Neural progenitor cell (in vitro differentiated cells): ENCODE measurements around the gene CCDC61. TPM values are rescaled to one million over a fixed set of nuclear protein-coding genes. Genes with fewer than 3 reads are reported as not detected.

Experiments
- DNase-seq: peaks from one replicate; pipeline ENCODE4 v3.0.0-alpha.2; 2016; ENCODE audit warnings: low spot score
- H2AFZ ChIP-seq: fragments of 200-600 bp; sonication (generic); replicated peaks from 2 replicates; pipeline ENCODE4 v1.6.1; 2016; ENCODE audit warnings: antibody characterized with exemption
- H3F3A ChIP-seq: fragments of 200-600 bp; sonication (generic); 2 replicates; pipeline ENCODE4 v1.6.1; 2016; ENCODE audit warnings: antibody characterized with exemption, low read depth
- H3K27ac ChIP-seq: fragments of 200-600 bp; sonication (generic); 2 replicates; pipeline ENCODE4 v1.5.1; 2016; ENCODE audit warnings: mild to moderate bottlenecking
- H3K27me3 ChIP-seq: fragments of 200-600 bp; sonication (generic); 2 replicates; pipeline ENCODE4 v1.6.1; 2016; ENCODE audit warnings: mild to moderate bottlenecking, moderate library complexity
- H3K36me3 ChIP-seq: fragments of 200-600 bp; sonication (generic); 2 replicates; pipeline ENCODE4 v1.5.1; 2016
- H3K4me1 ChIP-seq: fragments of 200-600 bp; sonication (generic); 2 replicates; pipeline ENCODE4 v1.6.1; 2016; ENCODE audit warnings: mixed run types
- H3K4me2 ChIP-seq: fragments of 200-600 bp; sonication (generic); 2 replicates; pipeline ENCODE4 v1.6.1; 2016
- H3K4me3 ChIP-seq: fragments of 200-600 bp; sonication (generic); 2 replicates; pipeline ENCODE4 v1.5.1; 2016
- H3K79me2 ChIP-seq: fragments of 200-600 bp; sonication (generic); 2 replicates; pipeline ENCODE4 v1.6.1; 2016; ENCODE audit warnings: low read depth
- H3K9ac ChIP-seq: fragments of 200-600 bp; sonication (generic); 2 replicates; pipeline ENCODE4 v1.6.1; 2016
- H3K9me3 ChIP-seq: fragments of 200-600 bp; sonication (generic); 2 replicates; pipeline ENCODE4 v1.5.1; 2016; ENCODE audit warnings: low read depth
- H4K20me1 ChIP-seq: fragments of 200-600 bp; sonication (generic); 2 replicates; pipeline ENCODE4 v1.6.1; 2016; ENCODE audit warnings: low read depth
- H3K27ac Mint-ChIP-seq: 3 replicates; pipeline ENCODE4 v1.8.0; 2021; ENCODE audit warnings: mixed read lengths
- H3K27me3 Mint-ChIP-seq: 2 replicates; pipeline ENCODE4 v1.8.0; 2022; ENCODE audit warnings: low read depth, mild to moderate bottlenecking, inconsistent platforms, moderate library complexity, mixed read lengths; ENCODE audit not compliant: insufficient read depth
- H3K36me3 Mint-ChIP-seq: 3 replicates; pipeline ENCODE4 v1.8.0; 2021; ENCODE audit warnings: mixed read lengths
- H3K4me1 Mint-ChIP-seq: 3 replicates; pipeline ENCODE4 v1.8.0; 2021; ENCODE audit warnings: mixed read lengths
- H3K4me3 Mint-ChIP-seq: 3 replicates; pipeline ENCODE4 v1.8.0; 2021; ENCODE audit warnings: mild to moderate bottlenecking, moderate library complexity, mixed read lengths
- H3K9me3 Mint-ChIP-seq: 3 replicates; pipeline ENCODE4 v1.8.0; 2020; ENCODE audit warnings: mixed read lengths
- CTCF ChIP-seq: fragments of 200-600 bp; sonication (generic); IDR thresholded peaks from 2 replicates; pipeline ENCODE4 v1.5.1; 2017; ENCODE audit warnings: antibody characterized with exemption, mild to moderate bottlenecking
- EZH2 ChIP-seq: fragments of 200-600 bp; sonication (generic); IDR thresholded peaks from 2 replicates; pipeline ENCODE4 v1.6.1; 2017; ENCODE audit warnings: antibody characterized with exemption, mild to moderate bottlenecking, moderate library complexity
- EZH2phosphoT487 ChIP-seq: fragments of 200-600 bp; sonication (generic); IDR thresholded peaks from 2 replicates; pipeline ENCODE4 v1.6.1; 2017; ENCODE audit warnings: antibody characterized with exemption
- microRNA counts: library from miRNA; unstranded; fragments of <30 nt; microRNA quantifications from one replicate; lab custom pipeline; 2016
- microRNA-seq: library from miRNA; unstranded; fragments of <30 nt; microRNA quantifications from one replicate; pipeline ENCODE4, GENCODE V29; 2016
- small RNA-seq: library from RNA; depleted of rRNA; stranded (forward); fragments of <200 nt; gene quantifications from one replicate; pipeline ENCODE3, GENCODE V24; 2015
- total RNA-seq: library from RNA; depleted of rRNA; stranded (reverse); fragments of >200 nt; gene quantifications from 2 replicates; pipeline ENCODE4 v1.2.3, GENCODE V29; 2015; ENCODE audit warnings: low replicate concordance

The CCDC61 gene
- total RNA-seq, 1 donor from 2014 or later, result 5.7 TPM

GRCh38 chr19:46066471-46066870 lies 71.2 kb downstream of the CCDC61 start:
- Histone ChIP-seq H2AFZ (no peak overlapping the region), H3K4me1 (no peaks in the 10 kb centered on the region), H3K36me3 (no peaks in the 10 kb centered on the region), H3K27me3 (peaks cover 5% of the 10 kb centered on the region), H3K27ac (no peak overlapping the region), H3K9ac (no peak overlapping the region), H3F3A (no peaks in the 10 kb centered on the region), H3K4me2 (no peak overlapping the region), H3K4me3 (no peak overlapping the region), H4K20me1 (no peaks in the 10 kb centered on the region), H3K79me2 (no peaks in the 10 kb centered on the region), H3K9me3 (peaks cover 4% of the 10 kb centered on the region)
- Mint-ChIP-seq H3K4me1 (peaks cover 7% of the 10 kb centered on the region), H3K4me3 (no peak overlapping the region), H3K27me3 (peaks cover 9% of the 10 kb centered on the region), H3K27ac (no peak overlapping the region), H3K36me3 (no peaks in the 10 kb centered on the region), H3K9me3 (peaks cover 6% of the 10 kb centered on the region)
- TF ChIP-seq CTCF, result no peak
- no peak for TF ChIP-seq EZH2
- TF ChIP-seq EZH2phosphoT487, result no peak
- no peak for DNase-seq

- H3K4me2 ChIP-seq, result no peak overlapping the region
- Mint-ChIP-seq H3K27me3 (peaks cover 9% of the 10 kb centered on the region), H3K27ac (no peak overlapping the region)
Measured at GRCh38 chr19:46067691-46068090, 72.4 kb downstream of the CCDC61 start.

More at GRCh38 chr19:46067691-46068090, 72.4 kb downstream of the CCDC61 start:
- Histone ChIP-seq H3K4me3 (no peak overlapping the region), H3K36me3 (no peaks in the 10 kb centered on the region), H3K4me1 (no peaks in the 10 kb centered on the region), H3K27me3 (peaks cover 17% of the 10 kb centered on the region), H3K27ac (no peak overlapping the region), H3F3A (no peaks in the 10 kb centered on the region), H3K79me2 (no peaks in the 10 kb centered on the region), H4K20me1 (no peaks in the 10 kb centered on the region), H3K9me3 (no peaks in the 10 kb centered on the region), H3K9ac (no peak overlapping the region), H2AFZ (no peak overlapping the region)
- Mint-ChIP-seq H3K9me3 (no peaks in the 10 kb centered on the region), H3K4me3 (no peak overlapping the region), H3K36me3 (no peaks in the 10 kb centered on the region), H3K4me1 (peaks cover 7% of the 10 kb centered on the region)
- no peak for TF ChIP-seq EZH2phosphoT487
- no peak for TF ChIP-seq EZH2
- TF ChIP-seq CTCF, result no peak
- DNase-seq, result no peak

MicroRNA genes within 50 kb of the gene (microRNA counts, 767-probe panel; counts per million panel counts)
- 460 counts per million, percentile 90 among the panel's probes with 10 or more counts for microRNA hsa-miR-769-3p (lab: Ali Mortazavi, UCI)
- microRNA hsa-miR-769-5p (lab: Ali Mortazavi, UCI), result 460 counts per million, percentile 90 among the panel's probes with 10 or more counts

Small RNAs within 50 kb of the gene (microRNA-seq; reads per million reads assigned to microRNA genes)
- gene MIR769, result 117 reads per million, percentile 78 among the genes with 10 or more reads in this experiment

Small RNAs within 50 kb of the gene (small RNA-seq; reads per million reads assigned to genes)
- 29.4 reads per million, percentile 97 among the genes with 10 or more reads in this experiment for gene MIR769

Other genes with a start within 250 kb of the CCDC61 start
- 8.1 and 50.8 TPM in 2 replicates for gene SIX5, start 226.2 kb upstream of the CCDC61 start, total RNA-seq
- 5.5 and 33.2 TPM in 2 replicates for gene DMPK, start 213.0 kb upstream of the CCDC61 start, total RNA-seq
- 22.8 and 50.3 TPM in 2 replicates for gene DMWD, start 202.6 kb upstream of the CCDC61 start, total RNA-seq
- gene RSPH6A, start 180.2 kb upstream of the CCDC61 start, total RNA-seq, result 0.22 TPM in 1 of 2 replicates, not detected in the other
- 38.3 and 65.7 TPM in 2 replicates for gene SYMPK, start 132.3 kb upstream of the CCDC61 start, total RNA-seq
- gene FOXA3, start 131.1 kb upstream of the CCDC61 start, total RNA-seq, result 7.3 and 8.4 TPM in 2 replicates
- gene IRF2BP1, start 109.3 kb upstream of the CCDC61 start, total RNA-seq, result 9.8 and 34.5 TPM in 2 replicates
- 0.07 and 1.9 TPM in 2 replicates for gene MYPOP, start 92.9 kb upstream of the CCDC61 start, total RNA-seq
- gene NANOS2, start 80.7 kb upstream of the CCDC61 start, total RNA-seq, result not detected in 2 replicates
- 3.9 and 6.7 TPM in 2 replicates for gene NOVA2, start 21.6 kb upstream of the CCDC61 start, total RNA-seq
- gene PGLYRP1, start 27.6 kb downstream of the CCDC61 start, total RNA-seq, result not detected in 2 replicates
- gene IGFL4, start 45.5 kb downstream of the CCDC61 start, total RNA-seq, result 0.15 and 0.21 TPM in 2 replicates
- gene IGFL3, start 129.2 kb downstream of the CCDC61 start, total RNA-seq, result not detected in 2 replicates
- not detected in 2 replicates for gene IGFL2, start 152.8 kb downstream of the CCDC61 start, total RNA-seq
- not detected in 2 replicates for gene IGFL1, start 234.3 kb downstream of the CCDC61 start, total RNA-seq